ENCODE results near the gene ADK. TPM values are rescaled to one million over a fixed set of nuclear protein-coding genes. Genes with fewer than 3 reads are reported as not detected.
"Not testable (repeated sequence)": the region's sequence is repeated elsewhere in the genome, so short reads cannot be mapped to it uniquely, and the experiment has no call there.

Gene ADK
- total and polyA plus RNA-seq, 2 experiments from 2014 or later = 39.9 to 53.0 TPM

DNA sequence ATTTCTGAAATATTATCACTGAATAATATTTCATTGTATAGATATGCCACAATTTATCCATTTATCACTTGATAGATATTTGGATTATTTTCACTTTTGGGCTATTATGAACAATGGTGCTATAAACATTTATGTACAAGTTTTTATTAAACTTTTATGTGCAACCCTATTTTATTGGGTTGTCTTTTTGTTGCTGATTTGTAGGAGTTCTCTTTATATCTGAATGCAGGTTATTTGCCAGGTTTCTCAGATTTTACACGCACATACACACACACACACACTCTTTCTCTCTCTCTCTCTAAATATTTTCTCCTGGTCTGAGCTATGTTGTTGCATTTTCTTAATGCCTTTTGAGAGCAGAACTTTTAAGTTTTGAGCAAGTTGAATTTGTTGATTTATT lies 36.2 kb downstream of the ADK start (continued):
- TF ChIP-seq EZH2 (IDR thresholded peaks at IDR 0.05; ENCODE audit: low read depth, unreplicated experiment) (no peak), ZNF331 (CRISPR knock-in tag; IDR thresholded peaks at IDR 0.05; ENCODE audit: low read depth) (no peak), NANOG (IDR thresholded peaks at IDR 0.05; ENCODE audit: borderline replicate concordance) (no peak)

DNA sequence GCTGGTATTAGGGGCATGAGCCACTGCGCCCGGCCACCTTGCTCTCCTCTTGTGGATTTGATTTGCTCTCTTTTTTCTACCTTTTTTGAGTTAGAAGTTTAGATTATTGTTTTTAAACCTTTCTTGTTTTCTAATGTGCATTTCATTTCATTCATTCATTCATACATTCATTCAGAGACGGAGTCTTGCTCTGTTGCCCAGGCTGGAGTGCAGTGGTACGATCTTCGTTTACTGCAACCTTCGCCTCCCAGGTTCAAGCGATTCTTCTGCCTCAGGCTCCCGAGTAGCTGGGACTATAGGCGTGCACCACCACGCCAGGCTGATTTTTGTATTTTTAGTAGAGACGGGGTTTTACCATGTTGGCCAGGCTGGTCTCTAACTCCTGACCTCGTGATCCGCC lies 37.6 kb downstream of the ADK start:
- H2AFZ ChIP-seq; H4K20me1 ChIP-seq (replicated peaks; ENCODE audit: insufficient read depth); H3K9me3 Mint-ChIP-seq; H3F3A ChIP-seq (replicated peaks; ENCODE audit: low read depth); H3K4me1 ChIP-seq (ENCODE audit: insufficient read depth); DNase-seq (ENCODE audit: low spot score); H3K36me3 Mint-ChIP-seq (ENCODE audit: low read depth); H3K27me3 ChIP-seq (ENCODE audit: insufficient read depth); H3K9me2 ChIP-seq (ENCODE audit: insufficient read depth); H3K4me2 ChIP-seq; H3K27ac ChIP-seq (ENCODE audit: low read depth); ATAC-seq; H3K4me3 ChIP-seq; H3K27me3 Mint-ChIP-seq (ENCODE audit: insufficient read depth, low read depth, poor library complexity); H3K4me3 Mint-ChIP-seq; H3K27ac Mint-ChIP-seq; H3K36me3 ChIP-seq (ENCODE audit: insufficient read depth): not testable (repeated sequence)
- H3K4me1 Mint-ChIP-seq = peaks cover 20% of the 10 kb centered on the region
- peaks cover 96% of the 10 kb centered on the region for H3K79me2 ChIP-seq (replicated peaks; ENCODE audit: insufficient read depth)

DNA sequence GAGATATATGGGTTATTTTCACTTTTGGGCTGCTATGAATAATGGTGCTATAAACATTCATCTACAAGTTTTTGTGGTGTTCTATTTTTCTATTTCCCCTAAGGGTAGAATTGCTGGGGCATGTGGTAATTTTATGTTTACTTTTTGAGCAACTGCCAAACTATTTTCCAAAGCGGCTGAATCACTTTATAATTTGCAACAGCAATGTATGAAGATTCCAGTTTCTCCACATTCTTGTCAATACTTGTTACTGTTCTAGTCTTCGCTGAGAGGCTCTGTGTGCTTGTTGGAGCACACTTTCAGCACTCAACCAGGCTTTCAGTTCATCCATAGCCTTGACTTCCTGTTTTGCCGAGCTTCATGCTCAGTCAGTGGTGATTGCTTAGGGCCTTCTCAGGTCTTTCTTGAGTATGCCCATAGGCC lies 39.0 kb downstream of the ADK start:
- ATAC-seq (peak; percentile 63), DNase-seq (ENCODE audit: low spot score) (no peak)
- peak overlapping the region; percentile 45 for H3K4me2 ChIP-seq
- Mint-ChIP-seq H3K4me1 (peaks cover 24% of the 10 kb centered on the region), H3K4me3 (no peak overlapping the region), H3K27ac (peak overlapping the region; percentile 40; the same call in 1 of the 2 replicates), H3K27me3 (ENCODE audit: insufficient read depth, low read depth, poor library complexity) (no peaks in the 10 kb centered on the region), H3K9me3 (no peaks in the 10 kb centered on the region), H3K36me3 (ENCODE audit: low read depth) (0 out of 3 replicates have a peak, but pooled peaks cover 2% of the 10 kb centered on the region)
- H3K27me3 ChIP-seq (ENCODE audit: insufficient read depth) = no peaks in the 10 kb centered on the region
- peak overlapping the region; percentile 23 for H3K27ac ChIP-seq (ENCODE audit: low read depth)
- peaks cover 96% of the 10 kb centered on the region for H3K79me2 ChIP-seq (replicated peaks; ENCODE audit: insufficient read depth)
- H3K9me2 ChIP-seq (ENCODE audit: insufficient read depth) = no peaks in the 10 kb centered on the region
- no peaks in the 10 kb centered on the region for H3F3A ChIP-seq (replicated peaks; ENCODE audit: low read depth)
- H4K20me1 ChIP-seq (replicated peaks; ENCODE audit: insufficient read depth) = peaks cover 5% of the 10 kb centered on the region; the same call in 1 of the 2 replicates
- H3K4me3 ChIP-seq = no peak overlapping the region
- H3K36me3 ChIP-seq (ENCODE audit: insufficient read depth) = no peaks in the 10 kb centered on the region
- H3K4me1 ChIP-seq (ENCODE audit: insufficient read depth) = peaks cover 8% of the 10 kb centered on the region; the same call in 1 of the 2 replicates
- no peak overlapping the region for H2AFZ ChIP-seq
- TF ChIP-seq, protein P1, sequence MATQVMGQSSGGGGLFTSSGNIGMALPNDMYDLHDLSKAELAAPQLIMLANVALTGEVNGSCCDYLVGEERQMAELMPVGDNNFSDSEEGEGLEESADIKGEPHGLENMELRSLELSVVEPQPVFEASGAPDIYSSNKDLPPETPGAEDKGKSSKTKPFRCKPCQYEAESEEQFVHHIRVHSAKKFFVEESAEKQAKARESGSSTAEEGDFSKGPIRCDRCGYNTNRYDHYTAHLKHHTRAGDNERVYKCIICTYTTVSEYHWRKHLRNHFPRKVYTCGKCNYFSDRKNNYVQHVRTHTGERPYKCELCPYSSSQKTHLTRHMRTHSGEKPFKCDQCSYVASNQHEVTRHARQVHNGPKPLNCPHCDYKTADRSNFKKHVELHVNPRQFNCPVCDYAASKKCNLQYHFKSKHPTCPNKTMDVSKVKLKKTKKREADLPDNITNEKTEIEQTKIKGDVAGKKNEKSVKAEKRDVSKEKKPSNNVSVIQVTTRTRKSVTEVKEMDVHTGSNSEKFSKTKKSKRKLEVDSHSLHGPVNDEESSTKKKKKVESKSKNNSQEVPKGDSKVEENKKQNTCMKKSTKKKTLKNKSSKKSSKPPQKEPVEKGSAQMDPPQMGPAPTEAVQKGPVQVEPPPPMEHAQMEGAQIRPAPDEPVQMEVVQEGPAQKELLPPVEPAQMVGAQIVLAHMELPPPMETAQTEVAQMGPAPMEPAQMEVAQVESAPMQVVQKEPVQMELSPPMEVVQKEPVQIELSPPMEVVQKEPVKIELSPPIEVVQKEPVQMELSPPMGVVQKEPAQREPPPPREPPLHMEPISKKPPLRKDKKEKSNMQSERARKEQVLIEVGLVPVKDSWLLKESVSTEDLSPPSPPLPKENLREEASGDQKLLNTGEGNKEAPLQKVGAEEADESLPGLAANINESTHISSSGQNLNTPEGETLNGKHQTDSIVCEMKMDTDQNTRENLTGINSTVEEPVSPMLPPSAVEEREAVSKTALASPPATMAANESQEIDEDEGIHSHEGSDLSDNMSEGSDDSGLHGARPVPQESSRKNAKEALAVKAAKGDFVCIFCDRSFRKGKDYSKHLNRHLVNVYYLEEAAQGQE (IDR thresholded peaks at IDR 0.05; ENCODE audit: unreplicated experiment) = no peak
- TF ChIP-seq CREB1 (CRISPR knock-in tag; IDR thresholded peaks at IDR 0.05; ENCODE audit: low read depth) (no peak), JUNB (IDR thresholded peaks at IDR 0.05; ENCODE audit: unreplicated experiment) (no peak), ZNF331 (CRISPR knock-in tag; IDR thresholded peaks at IDR 0.05; ENCODE audit: low read depth) (no peak), ZNF114 (CRISPR knock-in tag; IDR thresholded peaks at IDR 0.05) (no peak), EZH2 (IDR thresholded peaks at IDR 0.05; ENCODE audit: low read depth, unreplicated experiment) (no peak)
- TF ChIP-seq, protein P2, sequence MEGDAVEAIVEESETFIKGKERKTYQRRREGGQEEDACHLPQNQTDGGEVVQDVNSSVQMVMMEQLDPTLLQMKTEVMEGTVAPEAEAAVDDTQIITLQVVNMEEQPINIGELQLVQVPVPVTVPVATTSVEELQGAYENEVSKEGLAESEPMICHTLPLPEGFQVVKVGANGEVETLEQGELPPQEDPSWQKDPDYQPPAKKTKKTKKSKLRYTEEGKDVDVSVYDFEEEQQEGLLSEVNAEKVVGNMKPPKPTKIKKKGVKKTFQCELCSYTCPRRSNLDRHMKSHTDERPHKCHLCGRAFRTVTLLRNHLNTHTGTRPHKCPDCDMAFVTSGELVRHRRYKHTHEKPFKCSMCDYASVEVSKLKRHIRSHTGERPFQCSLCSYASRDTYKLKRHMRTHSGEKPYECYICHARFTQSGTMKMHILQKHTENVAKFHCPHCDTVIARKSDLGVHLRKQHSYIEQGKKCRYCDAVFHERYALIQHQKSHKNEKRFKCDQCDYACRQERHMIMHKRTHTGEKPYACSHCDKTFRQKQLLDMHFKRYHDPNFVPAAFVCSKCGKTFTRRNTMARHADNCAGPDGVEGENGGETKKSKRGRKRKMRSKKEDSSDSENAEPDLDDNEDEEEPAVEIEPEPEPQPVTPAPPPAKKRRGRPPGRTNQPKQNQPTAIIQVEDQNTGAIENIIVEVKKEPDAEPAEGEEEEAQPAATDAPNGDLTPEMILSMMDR (conservative IDR thresholded peaks at IDR 0.05; ENCODE audit: low read depth in 2 of 2) = no peak
- TF ChIP-seq, protein P3, sequence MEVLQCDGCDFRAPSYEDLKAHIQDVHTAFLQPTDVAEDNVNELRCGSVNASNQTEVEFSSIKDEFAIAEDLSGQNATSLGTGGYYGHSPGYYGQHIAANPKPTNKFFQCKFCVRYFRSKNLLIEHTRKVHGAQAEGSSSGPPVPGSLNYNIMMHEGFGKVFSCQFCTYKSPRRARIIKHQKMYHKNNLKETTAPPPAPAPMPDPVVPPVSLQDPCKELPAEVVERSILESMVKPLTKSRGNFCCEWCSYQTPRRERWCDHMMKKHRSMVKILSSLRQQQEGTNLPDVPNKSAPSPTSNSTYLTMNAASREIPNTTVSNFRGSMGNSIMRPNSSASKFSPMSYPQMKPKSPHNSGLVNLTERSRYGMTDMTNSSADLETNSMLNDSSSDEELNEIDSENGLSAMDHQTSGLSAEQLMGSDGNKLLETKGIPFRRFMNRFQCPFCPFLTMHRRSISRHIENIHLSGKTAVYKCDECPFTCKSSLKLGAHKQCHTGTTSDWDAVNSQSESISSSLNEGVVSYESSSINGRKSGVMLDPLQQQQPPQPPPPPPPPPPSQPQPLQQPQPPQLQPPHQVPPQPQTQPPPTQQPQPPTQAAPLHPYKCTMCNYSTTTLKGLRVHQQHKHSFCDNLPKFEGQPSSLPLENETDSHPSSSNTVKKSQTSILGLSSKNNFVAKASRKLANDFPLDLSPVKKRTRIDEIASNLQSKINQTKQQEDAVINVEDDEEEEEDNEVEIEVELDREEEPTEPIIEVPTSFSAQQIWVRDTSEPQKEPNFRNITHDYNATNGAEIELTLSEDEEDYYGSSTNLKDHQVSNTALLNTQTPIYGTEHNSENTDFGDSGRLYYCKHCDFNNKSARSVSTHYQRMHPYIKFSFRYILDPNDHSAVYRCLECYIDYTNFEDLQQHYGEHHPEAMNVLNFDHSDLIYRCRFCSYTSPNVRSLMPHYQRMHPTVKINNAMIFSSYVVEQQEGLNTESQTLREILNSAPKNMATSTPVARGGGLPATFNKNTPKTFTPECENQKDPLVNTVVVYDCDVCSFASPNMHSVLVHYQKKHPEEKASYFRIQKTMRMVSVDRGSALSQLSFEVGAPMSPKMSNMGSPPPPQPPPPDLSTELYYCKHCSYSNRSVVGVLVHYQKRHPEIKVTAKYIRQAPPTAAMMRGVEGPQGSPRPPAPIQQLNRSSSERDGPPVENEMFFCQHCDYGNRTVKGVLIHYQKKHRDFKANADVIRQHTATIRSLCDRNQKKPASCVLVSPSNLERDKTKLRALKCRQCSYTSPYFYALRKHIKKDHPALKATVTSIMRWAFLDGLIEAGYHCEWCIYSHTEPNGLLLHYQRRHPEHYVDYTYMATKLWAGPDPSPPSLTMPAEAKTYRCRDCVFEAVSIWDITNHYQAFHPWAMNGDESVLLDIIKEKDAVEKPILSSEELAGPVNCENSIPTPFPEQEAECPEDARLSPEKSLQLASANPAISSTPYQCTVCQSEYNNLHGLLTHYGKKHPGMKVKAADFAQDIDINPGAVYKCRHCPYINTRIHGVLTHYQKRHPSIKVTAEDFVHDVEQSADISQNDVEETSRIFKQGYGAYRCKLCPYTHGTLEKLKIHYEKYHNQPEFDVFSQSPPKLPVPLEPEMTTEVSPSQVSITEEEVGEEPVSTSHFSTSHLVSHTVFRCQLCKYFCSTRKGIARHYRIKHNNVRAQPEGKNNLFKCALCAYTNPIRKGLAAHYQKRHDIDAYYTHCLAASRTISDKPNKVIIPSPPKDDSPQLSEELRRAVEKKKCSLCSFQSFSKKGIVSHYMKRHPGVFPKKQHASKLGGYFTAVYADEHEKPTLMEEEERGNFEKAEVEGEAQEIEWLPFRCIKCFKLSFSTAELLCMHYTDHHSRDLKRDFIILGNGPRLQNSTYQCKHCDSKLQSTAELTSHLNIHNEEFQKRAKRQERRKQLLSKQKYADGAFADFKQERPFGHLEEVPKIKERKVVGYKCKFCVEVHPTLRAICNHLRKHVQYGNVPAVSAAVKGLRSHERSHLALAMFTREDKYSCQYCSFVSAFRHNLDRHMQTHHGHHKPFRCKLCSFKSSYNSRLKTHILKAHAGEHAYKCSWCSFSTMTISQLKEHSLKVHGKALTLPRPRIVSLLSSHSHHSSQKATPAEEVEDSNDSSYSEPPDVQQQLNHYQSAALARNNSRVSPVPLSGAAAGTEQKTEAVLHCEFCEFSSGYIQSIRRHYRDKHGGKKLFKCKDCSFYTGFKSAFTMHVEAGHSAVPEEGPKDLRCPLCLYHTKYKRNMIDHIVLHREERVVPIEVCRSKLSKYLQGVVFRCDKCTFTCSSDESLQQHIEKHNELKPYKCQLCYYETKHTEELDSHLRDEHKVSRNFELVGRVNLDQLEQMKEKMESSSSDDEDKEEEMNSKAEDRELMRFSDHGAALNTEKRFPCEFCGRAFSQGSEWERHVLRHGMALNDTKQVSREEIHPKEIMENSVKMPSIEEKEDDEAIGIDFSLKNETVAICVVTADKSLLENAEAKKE (CRISPR knock-in tag; IDR thresholded peaks at IDR 0.05) = no peak
